GM15510 (cell line): Measurements from ENCODE around the gene ZNRF4.

Experiments used
- POLR2A ChIP-seq: IDR thresholded peaks from 3 replicates; pipeline ENCODE4 v1.6.1; 2011; ENCODE audit warnings: borderline replicate concordance; ENCODE audit not compliant: insufficient read length; ENCODE audit errors: extremely low read depth

Gene ZNRF4

GRCh38 chr19:5436106-5436947 is 18.9 kb upstream of the ZNRF4 start:
- no peak for TF ChIP-seq POLR2A

GRCh38 chr19:5436948-5437306 is 18.3 kb upstream of the ZNRF4 start:
- no peak for TF ChIP-seq POLR2A

- TF ChIP-seq POLR2A = no peak
Measured at GRCh38 chr19:5439452-5439851, 15.8 kb upstream of the ZNRF4 start.

DNA sequence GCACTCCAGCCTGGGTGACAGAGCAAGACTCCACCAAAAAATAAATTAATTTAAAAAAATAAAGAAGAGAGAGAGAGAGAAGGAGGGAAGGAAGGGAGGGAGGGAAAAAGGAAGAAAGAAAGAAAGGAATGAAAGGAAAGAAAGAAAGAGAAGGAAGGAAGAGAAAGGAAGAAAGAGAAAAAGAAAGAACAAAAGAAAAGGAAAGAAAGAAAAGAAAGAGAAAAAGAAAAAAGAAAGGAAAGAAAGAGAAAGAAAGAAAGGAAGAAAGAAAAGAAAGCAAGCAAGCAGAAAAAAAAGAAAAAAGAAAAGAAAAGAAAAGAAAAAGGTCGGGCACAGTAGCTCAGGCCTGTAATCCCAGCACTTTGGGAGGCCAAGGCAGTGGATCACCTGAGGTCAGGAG is 14.9 kb upstream of the ZNRF4 start:
- no peak for TF ChIP-seq POLR2A

DNA sequence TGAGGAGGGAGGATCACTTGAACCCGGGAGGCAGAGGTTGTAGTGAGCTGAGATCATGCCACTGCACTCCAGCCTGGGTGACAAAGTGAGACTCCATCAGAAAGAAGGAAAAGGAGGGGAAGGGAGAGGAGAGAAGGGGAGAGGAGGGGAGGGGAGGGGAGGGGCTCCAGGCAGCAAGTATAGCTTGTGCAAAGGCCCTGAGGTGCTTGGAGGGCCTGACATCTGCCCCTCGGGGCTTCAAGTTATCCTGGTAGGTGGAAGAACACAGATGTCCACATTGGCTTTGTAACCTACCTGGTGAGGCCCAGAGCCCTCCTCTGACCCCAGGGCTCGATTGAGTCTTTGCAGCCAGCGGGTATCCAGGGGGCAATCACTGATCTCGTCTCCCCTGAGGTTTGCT is 11.5 kb upstream of the ZNRF4 start:
- no peak for TF ChIP-seq POLR2A

GRCh38 chr19:5444431-5444830 is 10.8 kb upstream of the ZNRF4 start:
- no peak for TF ChIP-seq POLR2A

DNA sequence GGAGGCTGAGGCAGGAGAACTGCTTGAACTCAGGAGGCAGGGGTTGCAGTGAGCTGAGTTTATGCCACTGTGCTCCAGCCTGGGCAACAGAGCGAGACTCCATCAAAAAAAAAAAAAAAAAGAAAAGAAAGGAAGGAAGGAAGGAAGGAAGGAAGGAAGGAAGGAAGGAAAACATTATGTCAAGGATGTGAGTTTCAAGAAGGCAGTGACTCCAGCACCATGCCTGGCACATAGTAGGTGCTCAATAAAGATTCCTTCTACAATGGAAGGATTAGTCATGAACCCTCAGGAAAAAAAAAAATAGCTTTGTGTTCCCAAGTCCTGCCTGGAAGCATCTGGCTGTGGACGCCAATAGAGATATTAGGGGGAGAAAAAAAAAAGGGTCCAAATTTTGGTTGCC is 10.1 kb upstream of the ZNRF4 start:
- no peak for TF ChIP-seq POLR2A

GRCh38 chr19:5445561-5446055 is 9.6 kb upstream of the ZNRF4 start:
- TF ChIP-seq POLR2A = no peak

DNA sequence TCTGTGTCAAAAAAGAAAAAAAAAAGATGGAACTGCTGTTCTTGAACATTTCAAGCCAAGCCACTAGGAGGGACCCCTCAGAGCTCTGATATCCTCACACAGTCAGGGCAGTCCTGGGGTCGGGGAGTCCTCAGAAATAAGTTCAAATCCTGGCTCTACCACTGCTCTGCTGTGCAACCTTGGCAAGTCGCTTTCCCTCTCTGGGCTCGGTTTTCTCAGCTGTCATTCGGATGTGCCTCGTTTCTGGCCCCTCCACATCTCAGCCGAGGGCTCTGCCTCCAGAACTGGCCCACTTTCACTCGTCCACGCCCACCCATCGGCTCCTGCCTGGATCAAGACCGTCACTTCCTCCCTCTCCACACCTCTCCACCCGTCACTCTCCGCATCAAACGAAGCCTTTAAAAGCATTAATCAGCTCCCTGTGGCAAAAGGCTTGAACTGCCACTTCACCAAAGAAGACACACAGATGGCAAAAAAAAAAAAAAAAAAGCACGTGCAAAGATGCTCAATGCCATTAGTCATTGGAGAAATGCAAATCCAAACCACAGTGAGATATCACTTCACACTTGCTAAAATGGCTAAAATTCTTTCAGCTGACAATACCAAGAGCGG is 7.4 kb upstream of the ZNRF4 start:
- no peak for TF ChIP-seq POLR2A

GRCh38 chr19:5448374-5448773 is 6.8 kb upstream of the ZNRF4 start:
- TF ChIP-seq POLR2A = no peak

DNA sequence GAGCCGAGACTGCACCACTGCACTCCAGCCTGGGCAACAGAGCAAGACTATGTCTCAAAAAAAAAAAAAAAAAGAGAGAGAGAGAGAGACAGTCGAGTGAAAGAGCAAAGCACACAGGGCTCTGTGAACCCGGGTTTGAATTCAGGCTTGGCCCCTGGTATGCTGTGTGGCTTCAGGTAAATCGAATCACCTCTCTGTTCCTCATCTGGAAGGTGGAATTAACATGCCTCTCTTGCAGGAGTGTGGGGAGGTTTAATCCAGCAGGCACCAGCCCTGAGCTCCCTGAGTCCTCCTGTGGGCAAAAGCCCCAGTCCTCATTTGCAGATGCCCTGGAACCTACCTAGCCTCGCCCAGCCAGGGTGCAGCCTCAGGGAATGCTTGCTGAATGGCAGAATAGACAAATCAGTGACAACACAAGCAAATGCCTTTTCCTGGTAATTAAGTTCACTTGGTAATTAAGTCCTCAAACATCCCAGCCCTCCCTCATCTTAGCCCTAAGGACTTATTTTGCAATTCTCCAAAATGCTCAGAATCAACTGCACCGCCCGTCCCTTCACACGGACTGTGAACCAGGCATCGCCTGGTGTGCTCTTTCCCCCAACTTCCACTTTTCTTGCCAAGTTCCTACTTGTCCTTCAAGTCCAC is 4.6 kb upstream of the ZNRF4 start:
- TF ChIP-seq POLR2A = no peak

GRCh38 chr19:5451494-5451893 is 3.7 kb upstream of the ZNRF4 start:
- no peak for TF ChIP-seq POLR2A

DNA sequence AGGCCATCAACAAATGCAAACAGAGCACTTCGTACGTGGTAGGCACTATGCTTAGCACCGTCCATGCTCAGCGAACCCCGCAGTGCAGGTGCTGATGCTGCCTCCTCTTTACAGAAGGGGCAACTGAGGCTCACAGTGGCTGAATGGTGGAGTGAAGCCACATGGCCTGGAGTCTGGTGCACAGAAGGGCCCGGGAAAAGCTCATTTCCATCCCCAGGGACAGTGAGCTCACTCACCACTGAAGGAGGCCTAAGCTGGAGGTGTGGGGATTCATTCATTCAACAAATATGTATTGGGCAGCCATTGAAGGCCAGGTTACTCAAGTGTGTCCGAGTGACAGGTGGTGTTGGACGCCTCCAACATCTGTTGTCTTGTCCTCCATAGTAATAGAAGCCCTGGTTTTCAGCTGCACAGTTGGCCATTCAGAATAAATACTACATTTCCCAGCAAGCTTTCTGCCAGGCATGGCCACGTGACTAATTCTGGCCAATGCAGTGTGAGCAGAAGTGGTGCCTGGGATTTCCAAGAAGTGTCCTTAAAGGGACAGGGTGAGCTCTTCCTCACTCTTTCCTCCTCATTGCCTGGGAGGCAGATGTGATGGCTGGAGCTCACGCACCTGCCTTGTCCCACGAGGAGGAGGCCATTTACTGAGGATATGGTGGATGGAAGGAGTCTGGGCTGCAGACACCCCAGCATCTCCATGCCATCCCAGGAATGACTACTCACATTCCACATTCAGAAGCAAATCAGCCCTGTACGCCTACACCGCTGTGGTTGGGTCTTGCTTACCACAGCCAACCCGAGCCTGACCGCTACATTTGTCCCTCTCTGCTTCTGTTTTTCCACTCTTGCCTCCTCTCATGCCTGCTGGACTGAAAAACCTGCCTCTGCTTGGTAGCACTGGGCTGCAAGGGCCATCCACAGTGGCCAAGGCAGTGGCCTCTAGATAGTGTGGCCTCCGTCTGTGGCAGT is 2.3 kb upstream of the ZNRF4 start:
- no peak for TF ChIP-seq POLR2A

- TF ChIP-seq POLR2A = no peak
Measured at GRCh38 chr19:5454743-5455142, 474 bp upstream of the ZNRF4 start.
